ENCODE data around the gene ADAR.

- TF ChIP-seq, protein P1, sequence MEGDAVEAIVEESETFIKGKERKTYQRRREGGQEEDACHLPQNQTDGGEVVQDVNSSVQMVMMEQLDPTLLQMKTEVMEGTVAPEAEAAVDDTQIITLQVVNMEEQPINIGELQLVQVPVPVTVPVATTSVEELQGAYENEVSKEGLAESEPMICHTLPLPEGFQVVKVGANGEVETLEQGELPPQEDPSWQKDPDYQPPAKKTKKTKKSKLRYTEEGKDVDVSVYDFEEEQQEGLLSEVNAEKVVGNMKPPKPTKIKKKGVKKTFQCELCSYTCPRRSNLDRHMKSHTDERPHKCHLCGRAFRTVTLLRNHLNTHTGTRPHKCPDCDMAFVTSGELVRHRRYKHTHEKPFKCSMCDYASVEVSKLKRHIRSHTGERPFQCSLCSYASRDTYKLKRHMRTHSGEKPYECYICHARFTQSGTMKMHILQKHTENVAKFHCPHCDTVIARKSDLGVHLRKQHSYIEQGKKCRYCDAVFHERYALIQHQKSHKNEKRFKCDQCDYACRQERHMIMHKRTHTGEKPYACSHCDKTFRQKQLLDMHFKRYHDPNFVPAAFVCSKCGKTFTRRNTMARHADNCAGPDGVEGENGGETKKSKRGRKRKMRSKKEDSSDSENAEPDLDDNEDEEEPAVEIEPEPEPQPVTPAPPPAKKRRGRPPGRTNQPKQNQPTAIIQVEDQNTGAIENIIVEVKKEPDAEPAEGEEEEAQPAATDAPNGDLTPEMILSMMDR (IDR thresholded peaks at IDR 0.05) = no peak
- TF ChIP-seq EZH2 (IDR thresholded peaks at IDR 0.05) (no peak), EZH2phosphoT487 (IDR thresholded peaks at IDR 0.05) (no peak)
These were observed 12.8 kb upstream of the ADAR start for GRCh38 chr1:154620751-154621150.
